IMR-90 (cell line): ENCODE results near the gene NATD1.

Experiments used
- NFE2L2 ChIP-seq: fragments of 150-350 bp; IDR thresholded peaks from 2 replicates; pipeline ENCODE4 v1.6.1; 2016; ENCODE audit warnings: low read depth, mild to moderate bottlenecking, low read length
- POLR2A ChIP-seq: IDR thresholded peaks from 2 replicates; pipeline ENCODE4 v1.6.1; 2012; ENCODE audit warnings: mild to moderate bottlenecking, low read depth, low read length
- TF ChIP-seq, protein P1 (sequence below): conservative IDR thresholded peaks from 2 replicates; pipeline ENCODE4 v1.5.1; 2012; ENCODE audit warnings: mild to moderate bottlenecking, low read depth, low read length, improper control_type of control experiment

DNA sequence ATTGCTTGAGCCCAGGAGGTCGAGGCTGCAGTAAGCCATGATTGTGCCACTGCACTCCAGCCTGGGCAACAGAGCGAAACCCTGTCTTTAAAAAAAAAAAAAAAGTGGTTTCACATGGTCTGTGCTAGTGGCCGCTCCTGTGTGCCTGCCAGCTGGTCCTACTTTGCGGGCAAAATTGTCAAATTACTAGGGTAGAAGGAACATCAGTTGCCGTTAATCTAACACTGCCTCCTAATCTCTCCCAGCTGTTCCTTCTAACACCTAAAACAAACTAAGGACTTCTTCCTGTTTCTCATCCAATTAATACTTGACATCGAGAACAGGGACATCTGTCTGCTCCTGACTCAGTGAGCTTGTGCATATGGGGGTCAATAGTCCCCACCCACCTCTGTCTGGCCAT is 63.1 kb downstream of the NATD1 start:
- TF ChIP-seq, protein P1, sequence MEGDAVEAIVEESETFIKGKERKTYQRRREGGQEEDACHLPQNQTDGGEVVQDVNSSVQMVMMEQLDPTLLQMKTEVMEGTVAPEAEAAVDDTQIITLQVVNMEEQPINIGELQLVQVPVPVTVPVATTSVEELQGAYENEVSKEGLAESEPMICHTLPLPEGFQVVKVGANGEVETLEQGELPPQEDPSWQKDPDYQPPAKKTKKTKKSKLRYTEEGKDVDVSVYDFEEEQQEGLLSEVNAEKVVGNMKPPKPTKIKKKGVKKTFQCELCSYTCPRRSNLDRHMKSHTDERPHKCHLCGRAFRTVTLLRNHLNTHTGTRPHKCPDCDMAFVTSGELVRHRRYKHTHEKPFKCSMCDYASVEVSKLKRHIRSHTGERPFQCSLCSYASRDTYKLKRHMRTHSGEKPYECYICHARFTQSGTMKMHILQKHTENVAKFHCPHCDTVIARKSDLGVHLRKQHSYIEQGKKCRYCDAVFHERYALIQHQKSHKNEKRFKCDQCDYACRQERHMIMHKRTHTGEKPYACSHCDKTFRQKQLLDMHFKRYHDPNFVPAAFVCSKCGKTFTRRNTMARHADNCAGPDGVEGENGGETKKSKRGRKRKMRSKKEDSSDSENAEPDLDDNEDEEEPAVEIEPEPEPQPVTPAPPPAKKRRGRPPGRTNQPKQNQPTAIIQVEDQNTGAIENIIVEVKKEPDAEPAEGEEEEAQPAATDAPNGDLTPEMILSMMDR = no peak
- TF ChIP-seq NFE2L2 = no peak
- TF ChIP-seq POLR2A = no peak
